Activated T-cell treated with anti-CD3 and anti-CD28 coated beads, Interleukin-2, amount 50 U/mL, for 4 hours (primary cell): Measurements from ENCODE around the gene LRRC4. TPM values are rescaled to one million over a fixed set of nuclear protein-coding genes. Genes with fewer than 3 reads are reported as not detected.

Experiments used
- ATAC-seq, 2 donors: fragments of 200-7000 bp; cut with Tn5 transposase; one replicate each; pipeline ENCODE4 v1.10.0; 2021
- DNase-seq: peaks from one replicate; pipeline ENCODE4 v3.0.0-alpha.2; 2020
- H3K27me3 Mint-ChIP-seq: one replicate; pipeline ENCODE4 v1.8.0; 2021; ENCODE audit warnings: low read depth, mixed read lengths
- H3K36me3 Mint-ChIP-seq: one replicate; pipeline ENCODE4 v1.8.0; 2022; ENCODE audit warnings: mixed read lengths; ENCODE audit not compliant: insufficient read depth
- H3K4me1 Mint-ChIP-seq: one replicate; pipeline ENCODE4 v1.8.0; 2021; ENCODE audit warnings: low read depth, mixed read lengths
- H3K4me3 Mint-ChIP-seq: one replicate; pipeline ENCODE4 v1.8.0; 2021; ENCODE audit warnings: mild to moderate bottlenecking, moderate library complexity, mixed read lengths
- H3K9me3 Mint-ChIP-seq: one replicate; pipeline ENCODE4 v1.8.0; 2021; ENCODE audit warnings: mixed read lengths
- total RNA-seq, 3 donors: library from RNA; stranded (reverse); gene quantifications; one replicate each; pipeline ENCODE4 v1.2.1, GENCODE V29; 2021

Gene LRRC4
- total RNA-seq, 3 donors from 2014 or later = 1.2 to 4.2 (median 2.8) TPM

DNA sequence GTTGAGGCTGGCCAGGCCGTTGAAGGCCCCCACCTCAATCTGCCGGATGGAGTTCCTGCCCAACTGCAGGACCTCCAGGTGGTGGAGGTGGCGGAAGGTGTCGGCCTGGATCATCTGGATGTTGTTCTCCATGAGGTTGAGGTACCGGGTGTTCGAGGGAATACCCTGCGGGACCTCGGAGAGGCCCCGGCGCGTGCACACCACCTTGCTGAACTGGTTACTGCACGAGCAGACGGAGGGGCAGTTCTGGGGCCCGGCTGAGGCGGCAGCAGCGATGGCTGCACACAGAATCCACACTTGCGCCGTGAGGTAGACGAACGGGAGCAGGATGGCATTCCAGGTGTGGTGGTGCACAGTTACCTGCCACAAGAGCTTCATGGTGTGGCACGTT lies 979 bp downstream of the LRRC4 start:
- Mint-ChIP-seq H3K9me3 (no peaks in the 10 kb centered on the region), H3K27me3 (peaks cover 9% of the 10 kb centered on the region), H3K36me3 (peaks cover 20% of the 10 kb centered on the region), H3K4me1 (peaks cover 16% of the 10 kb centered on the region), H3K4me3 (peak overlapping the region; percentile 70)
- ATAC-seq (no peak), DNase-seq (no peak)

DNA sequence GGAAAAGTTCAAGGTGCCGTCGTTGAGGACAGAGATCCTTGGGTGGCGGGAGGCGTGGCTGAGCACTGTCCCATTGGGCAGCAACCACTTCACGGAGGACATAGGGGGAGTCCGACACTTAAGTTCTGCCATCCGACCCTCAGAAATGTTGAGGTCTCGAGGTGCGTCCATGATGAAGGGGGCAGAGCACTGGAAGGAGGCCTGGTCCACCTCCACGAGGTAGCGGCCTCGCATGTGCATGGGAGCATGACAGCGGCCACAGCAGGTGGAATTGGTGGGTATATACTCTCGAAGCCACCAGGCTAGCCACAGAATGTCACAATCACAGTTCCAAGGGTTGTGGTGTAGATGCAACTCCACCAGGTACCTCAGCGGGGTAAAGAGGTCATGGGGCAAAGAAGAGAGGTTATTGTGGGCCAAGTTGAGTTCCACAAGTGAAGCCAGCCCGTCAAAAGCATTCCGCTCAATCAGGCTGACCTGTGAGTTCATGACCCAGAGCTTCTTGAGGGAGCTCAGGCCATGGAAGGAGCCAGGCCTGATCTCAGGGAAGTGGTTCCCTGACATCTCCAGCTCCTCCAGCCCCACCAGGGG lies 1.7 kb downstream of the LRRC4 start:
- peaks cover 16% of the 10 kb centered on the region for H3K4me1 Mint-ChIP-seq
- H3K4me3 Mint-ChIP-seq = peak overlapping the region; percentile 11
- no peaks in the 10 kb centered on the region for H3K9me3 Mint-ChIP-seq
- peaks cover 20% of the 10 kb centered on the region for H3K36me3 Mint-ChIP-seq
- no peak for DNase-seq
- ATAC-seq = no peak
- H3K27me3 Mint-ChIP-seq = peaks cover 9% of the 10 kb centered on the region

DNA sequence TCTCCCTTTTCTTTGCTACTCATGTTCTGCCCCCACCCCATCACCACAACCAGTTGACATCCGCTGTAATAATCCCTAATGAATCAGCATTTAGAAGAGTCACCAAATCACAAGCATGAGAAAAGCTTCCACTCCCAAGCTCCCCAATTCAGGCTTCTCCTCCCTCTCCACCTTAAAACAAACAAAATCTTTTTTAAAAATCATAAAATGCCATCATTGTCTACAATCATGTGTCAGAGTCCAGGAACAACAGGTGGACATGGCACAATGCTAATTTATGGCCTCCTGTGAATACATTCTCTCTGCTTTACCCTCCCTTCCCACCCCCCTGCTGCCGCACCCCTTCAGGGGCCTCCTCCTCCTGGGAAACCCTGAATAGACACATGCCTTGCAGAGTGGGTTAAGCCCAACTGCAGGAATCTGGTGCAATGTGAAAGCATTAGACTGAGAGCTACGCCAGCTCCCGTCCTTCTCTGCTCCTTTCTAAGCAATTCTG lies 3.7 kb downstream of the LRRC4 start:
- ATAC-seq (no peak), DNase-seq (no peak)
- no peaks in the 10 kb centered on the region for H3K9me3 Mint-ChIP-seq
- peaks cover 16% of the 10 kb centered on the region for H3K4me1 Mint-ChIP-seq
- no peak overlapping the region for H3K4me3 Mint-ChIP-seq
- peaks cover 20% of the 10 kb centered on the region for H3K36me3 Mint-ChIP-seq
- peaks cover 9% of the 10 kb centered on the region for H3K27me3 Mint-ChIP-seq

DNA sequence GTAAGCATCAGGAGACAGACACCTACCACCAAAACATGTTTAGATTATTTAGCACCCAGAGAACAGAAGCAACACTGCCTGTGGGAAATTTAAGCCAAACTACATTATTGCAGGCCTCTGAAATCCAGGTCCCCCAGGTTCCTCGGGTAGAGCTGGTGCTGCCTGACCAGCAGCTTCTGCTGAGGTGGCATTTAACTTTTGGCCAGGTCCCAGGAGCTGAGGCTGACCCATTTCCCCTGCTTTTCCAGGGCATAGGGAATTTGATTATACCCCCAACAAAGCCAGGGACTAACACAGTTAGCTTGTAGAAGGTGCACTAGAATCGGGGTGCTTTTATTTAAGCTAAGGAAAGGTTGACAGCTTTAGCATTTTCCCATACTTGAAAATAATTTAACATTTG lies 4.7 kb downstream of the LRRC4 start:
- Mint-ChIP-seq H3K4me3 (no peak overlapping the region), H3K4me1 (peaks cover 16% of the 10 kb centered on the region), H3K27me3 (peaks cover 9% of the 10 kb centered on the region), H3K36me3 (peaks cover 25% of the 10 kb centered on the region), H3K9me3 (no peaks in the 10 kb centered on the region)
- no peak for DNase-seq
- no peak for ATAC-seq

DNA sequence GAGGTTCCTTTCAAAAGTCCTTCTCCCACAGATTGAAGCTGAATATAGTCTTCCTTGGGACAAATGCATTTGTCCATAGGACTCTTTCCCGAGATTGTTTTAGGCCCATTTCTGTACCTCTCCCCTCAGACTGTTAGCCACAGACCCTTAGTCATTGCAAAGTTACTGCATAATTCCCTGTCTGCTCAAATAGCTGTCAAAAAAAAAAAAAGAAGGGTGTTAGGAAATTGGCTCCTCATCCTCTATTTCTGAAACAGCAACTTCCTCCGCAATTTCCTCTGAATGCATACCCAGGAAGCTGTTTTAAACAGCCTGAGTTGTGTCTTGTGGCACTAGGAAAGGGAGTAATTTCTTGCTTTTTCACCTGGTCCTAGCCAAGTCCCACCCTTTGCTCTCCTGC lies 5.4 kb downstream of the LRRC4 start:
- ATAC-seq (no peak), DNase-seq (no peak)
- no peak overlapping the region for H3K4me3 Mint-ChIP-seq
- peaks cover 9% of the 10 kb centered on the region for H3K27me3 Mint-ChIP-seq
- no peaks in the 10 kb centered on the region for H3K9me3 Mint-ChIP-seq
- H3K36me3 Mint-ChIP-seq = peaks cover 31% of the 10 kb centered on the region
- H3K4me1 Mint-ChIP-seq = peaks cover 17% of the 10 kb centered on the region

DNA sequence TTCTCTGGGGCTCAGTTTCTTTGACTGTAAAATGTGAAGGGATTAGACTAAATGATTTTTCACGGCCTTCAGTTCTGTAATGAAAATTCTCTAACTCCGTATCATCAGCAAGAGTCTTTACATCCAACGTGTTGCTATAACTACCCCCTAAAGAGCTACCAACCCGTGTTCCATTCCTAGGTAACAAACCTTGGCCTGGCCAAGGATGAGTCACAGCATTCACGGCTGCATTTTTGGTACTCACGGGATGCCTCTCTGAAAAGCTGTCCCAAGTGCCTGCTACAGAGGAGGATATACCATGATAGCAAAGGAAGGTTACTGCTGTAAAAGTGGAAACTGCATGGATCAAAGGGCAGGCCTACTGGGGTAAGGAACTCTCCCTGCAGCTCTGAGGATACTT lies 5.9 kb downstream of the LRRC4 start:
- H3K27me3 Mint-ChIP-seq = peaks cover 9% of the 10 kb centered on the region
- no peak for DNase-seq
- ATAC-seq = no peak
- H3K4me1 Mint-ChIP-seq = peaks cover 14% of the 10 kb centered on the region
- no peaks in the 10 kb centered on the region for H3K9me3 Mint-ChIP-seq
- H3K36me3 Mint-ChIP-seq = peaks cover 36% of the 10 kb centered on the region
- H3K4me3 Mint-ChIP-seq = no peak overlapping the region

DNA sequence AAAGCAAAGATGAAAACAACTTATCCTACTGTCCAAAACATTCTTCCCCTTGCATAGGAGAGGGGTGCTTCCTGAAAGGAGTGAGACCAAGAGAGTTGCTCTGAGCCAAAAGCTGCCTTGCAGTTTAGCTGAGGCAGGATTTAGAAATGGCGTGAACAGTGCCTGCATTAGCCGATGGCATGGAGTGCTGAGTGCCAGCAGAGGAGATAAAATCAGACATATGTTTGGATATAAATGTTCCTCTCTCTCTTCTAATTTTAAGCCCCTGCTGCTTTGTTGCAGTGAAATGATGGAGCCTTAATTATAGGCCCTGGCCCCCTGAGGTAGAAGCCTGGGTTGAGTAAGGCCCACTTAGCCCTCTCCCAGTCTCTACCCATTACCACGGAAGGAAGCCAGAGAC lies 7.1 kb downstream of the LRRC4 start:
- Mint-ChIP-seq H3K27me3 (peaks cover 3% of the 10 kb centered on the region), H3K4me3 (no peak overlapping the region), H3K36me3 (peaks cover 39% of the 10 kb centered on the region), H3K4me1 (peaks cover 5% of the 10 kb centered on the region), H3K9me3 (no peaks in the 10 kb centered on the region)
- ATAC-seq = no peak
- DNase-seq = no peak

DNA sequence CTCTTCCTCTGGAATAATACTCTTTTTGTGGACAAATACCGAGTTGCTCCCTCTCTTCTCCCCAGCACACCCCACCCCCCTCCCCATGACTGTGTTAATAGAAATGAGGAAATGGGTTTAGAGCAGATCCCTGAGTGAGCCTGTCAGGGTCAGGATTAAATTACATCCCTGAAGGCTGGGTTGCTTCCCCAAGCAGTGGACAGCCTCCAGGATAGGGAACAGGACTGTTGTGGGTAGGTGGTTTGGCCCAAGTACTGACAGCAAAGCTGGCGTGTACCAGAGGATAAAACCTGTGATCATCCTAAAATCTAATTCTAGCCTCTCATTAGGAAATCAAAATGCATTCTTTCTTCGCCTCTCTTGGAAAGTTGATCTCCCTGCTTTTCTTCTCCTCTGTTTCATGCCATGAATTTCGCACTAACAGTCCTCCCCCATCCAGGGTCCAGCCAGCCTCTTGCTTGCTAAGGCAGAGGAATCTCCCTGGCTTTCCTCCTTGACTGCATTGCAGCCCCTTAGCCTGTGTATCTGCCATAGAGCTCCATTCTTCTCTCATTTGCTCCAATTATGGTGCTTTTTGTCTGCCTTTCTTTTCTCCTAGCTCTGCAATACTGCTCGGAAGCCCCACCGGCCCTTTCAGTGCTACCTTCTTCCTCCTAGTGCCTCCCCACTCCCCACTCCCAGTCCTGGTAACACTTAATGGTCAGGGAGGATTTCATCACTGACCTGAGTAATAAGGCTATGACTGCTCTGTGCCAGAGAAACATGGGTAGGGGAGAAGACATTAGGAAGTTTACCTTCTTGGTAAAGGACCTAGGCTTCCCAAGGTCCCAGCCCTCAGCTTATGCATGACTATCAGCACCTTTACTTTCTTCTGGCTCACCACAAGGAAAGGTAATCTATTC lies 8.4 kb downstream of the LRRC4 start:
- ATAC-seq (no peak), DNase-seq (no peak)
- Mint-ChIP-seq H3K27me3 (no peaks in the 10 kb centered on the region), H3K9me3 (no peaks in the 10 kb centered on the region), H3K4me1 (peaks cover 2% of the 10 kb centered on the region), H3K4me3 (no peak overlapping the region), H3K36me3 (peaks cover 36% of the 10 kb centered on the region)

DNA sequence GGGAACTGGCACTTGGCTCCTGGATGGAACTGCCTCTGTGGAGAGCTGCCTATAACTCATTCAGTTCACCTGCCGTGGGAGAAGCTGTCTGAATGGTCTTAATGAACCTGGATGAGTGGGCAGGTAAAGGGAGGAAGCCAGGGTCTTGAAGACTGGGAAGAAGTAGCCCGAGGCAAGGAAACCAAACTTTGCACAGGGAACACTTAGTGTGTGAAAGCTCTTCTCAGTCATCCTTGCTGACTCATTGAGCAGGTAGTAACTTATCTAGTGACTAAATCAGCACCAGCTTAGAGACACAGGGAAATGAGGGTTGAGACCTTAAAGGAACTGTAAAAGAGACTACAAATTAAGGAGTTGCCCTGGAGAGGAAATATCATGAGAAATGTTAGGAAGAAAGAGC lies 9.9 kb downstream of the LRRC4 start:
- Mint-ChIP-seq H3K36me3 (peaks cover 33% of the 10 kb centered on the region), H3K27me3 (no peaks in the 10 kb centered on the region), H3K4me3 (no peak overlapping the region), H3K4me1 (peaks cover 2% of the 10 kb centered on the region), H3K9me3 (no peaks in the 10 kb centered on the region)
- peak in 1 of 2 donors; percentile 37 for ATAC-seq
- DNase-seq = no peak

DNA sequence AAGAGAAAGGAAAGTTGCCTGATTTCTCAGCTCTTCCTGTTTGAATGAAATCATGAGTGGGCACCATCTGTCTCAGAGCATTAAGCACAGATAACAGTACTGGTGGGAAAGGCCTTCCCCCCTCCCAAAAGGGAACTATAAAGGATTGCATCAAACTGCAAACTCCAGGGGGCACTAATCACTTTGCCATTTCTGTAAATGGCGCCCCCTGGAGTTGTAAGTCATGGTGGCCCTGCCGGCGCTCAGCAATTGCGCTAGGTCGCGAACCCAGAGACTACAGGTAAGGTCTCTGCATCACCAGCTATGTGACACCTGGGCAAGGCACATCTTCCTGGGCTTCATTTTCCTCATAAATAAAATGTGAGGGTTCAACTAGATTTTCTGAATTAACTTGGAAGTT lies 11.1 kb downstream of the LRRC4 start:
- no peak overlapping the region for H3K4me3 Mint-ChIP-seq
- no peaks in the 10 kb centered on the region for H3K9me3 Mint-ChIP-seq
- peaks cover 2% of the 10 kb centered on the region for H3K4me1 Mint-ChIP-seq
- H3K36me3 Mint-ChIP-seq = peaks cover 27% of the 10 kb centered on the region
- H3K27me3 Mint-ChIP-seq = no peaks in the 10 kb centered on the region
- peak in 1 of 2 donors; percentile 51 for ATAC-seq
- no peak for DNase-seq

DNA sequence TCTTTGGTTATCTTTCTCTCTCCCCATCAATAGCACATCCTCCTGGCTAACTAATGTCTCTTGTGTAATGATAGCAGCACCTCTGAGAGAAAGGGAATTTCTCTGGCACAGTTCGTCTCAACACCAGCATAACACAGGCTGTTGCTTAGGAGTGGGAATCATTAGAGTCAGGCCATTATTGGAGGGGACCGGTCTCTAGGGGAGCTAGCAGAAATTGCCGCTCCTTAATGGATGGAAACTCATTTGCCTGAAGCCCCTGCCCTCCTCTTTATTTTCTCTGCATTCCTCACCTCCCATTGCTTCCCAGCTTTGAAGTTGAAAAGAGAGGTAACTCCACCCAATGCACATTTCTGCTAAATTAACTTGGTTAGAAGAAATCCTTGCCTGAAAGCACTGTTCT lies 11.9 kb downstream of the LRRC4 start:
- ATAC-seq = no peak
- Mint-ChIP-seq H3K4me3 (no peak overlapping the region), H3K36me3 (peaks cover 32% of the 10 kb centered on the region), H3K27me3 (no peaks in the 10 kb centered on the region), H3K9me3 (no peaks in the 10 kb centered on the region), H3K4me1 (peaks cover 2% of the 10 kb centered on the region)
- no peak for DNase-seq

DNA sequence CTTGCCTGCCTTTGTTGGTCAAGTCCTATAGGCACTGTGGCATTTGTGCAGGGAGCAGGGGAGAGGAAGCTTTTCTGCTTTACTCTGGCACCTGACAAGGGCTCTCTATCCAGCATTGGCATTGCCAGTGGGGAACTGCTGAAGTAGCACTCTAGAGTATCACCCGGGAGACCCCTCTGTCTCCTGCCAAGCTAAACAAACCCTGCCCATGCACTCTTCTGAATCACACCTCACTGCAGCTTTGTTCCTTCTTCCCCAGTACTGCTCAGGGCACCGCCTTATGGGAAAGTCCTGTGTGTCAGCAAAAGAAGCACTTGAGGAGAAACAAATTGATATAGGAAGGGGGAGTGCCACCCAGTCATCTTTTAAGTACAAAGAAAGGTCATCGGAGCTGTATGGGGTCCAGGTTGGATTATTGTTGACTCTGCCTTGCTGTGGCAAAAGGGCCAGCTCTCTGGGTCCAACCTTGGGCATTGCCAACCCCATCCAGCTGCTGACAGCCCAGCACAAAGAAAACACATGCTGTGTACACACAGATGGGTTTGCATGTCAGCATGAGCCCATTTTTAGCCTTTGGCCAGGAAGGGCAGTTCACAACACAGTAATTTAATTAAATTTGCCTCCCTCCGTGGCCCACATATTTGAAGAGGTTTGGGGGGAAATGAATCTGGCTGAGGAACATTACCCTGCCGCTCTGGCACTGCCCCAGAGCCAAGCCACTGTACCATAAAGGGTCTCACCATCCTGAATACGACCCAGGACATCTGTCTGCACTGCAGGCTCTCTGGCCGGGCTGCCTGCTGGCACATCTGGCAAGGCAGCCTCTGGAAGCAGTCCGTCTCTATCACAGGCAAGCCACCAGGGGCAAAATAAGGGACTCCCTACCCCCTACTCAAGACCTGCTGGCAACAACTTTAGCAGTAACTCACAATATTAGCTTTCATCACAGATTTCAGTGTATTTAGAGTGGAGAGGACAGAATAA lies 13.1 kb downstream of the LRRC4 start:
- H3K9me3 Mint-ChIP-seq = no peaks in the 10 kb centered on the region
- H3K4me1 Mint-ChIP-seq = peaks cover 2% of the 10 kb centered on the region
- H3K27me3 Mint-ChIP-seq = no peaks in the 10 kb centered on the region
- ATAC-seq (no peak), DNase-seq (no peak)
- H3K4me3 Mint-ChIP-seq = no peak overlapping the region
- H3K36me3 Mint-ChIP-seq = peaks cover 37% of the 10 kb centered on the region

DNA sequence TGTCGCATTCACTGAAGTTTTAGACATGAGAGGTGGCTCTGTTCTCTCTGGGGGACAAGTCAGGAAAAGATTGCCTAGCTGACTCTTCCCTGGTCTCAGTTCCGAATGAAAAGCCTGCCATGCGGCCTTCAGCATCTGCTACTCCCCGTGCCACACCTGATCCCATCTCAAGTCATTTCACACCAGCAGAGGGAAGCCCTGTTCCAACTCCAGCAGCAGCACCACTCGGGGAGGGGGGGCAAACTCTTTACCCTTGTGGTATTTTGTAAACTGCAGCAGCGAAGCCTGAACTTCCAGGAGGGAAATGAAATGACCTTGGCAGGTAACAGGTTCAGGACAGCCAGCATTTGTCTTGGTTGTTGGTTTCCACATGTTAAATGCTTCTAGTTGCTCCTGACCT lies 13.8 kb downstream of the LRRC4 start:
- DNase-seq (no peak), ATAC-seq (no peak)
- H3K27me3 Mint-ChIP-seq = no peaks in the 10 kb centered on the region
- peaks cover 2% of the 10 kb centered on the region for H3K4me1 Mint-ChIP-seq
- H3K36me3 Mint-ChIP-seq = peaks cover 42% of the 10 kb centered on the region
- no peak overlapping the region for H3K4me3 Mint-ChIP-seq
- H3K9me3 Mint-ChIP-seq = no peaks in the 10 kb centered on the region

DNA sequence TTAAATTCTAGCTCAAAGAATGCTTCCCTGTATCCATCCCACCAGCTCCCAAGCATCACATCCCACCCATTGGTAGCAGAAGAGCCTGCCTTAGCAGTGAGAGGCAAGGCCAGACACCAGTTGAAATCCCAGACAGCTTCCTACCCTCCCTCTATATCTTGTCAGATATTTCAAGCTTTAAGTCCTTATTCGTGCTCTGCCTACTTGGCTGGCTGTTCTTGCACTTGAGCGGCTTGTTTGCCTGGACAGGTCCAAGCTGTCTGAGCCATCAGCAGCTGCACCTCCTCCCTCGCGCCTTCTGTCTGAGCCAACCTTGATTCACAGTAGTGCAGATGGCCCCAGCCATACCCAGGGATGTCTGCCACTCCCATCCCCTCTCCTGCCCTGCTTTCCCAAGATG lies 16.4 kb downstream of the LRRC4 start:
- ATAC-seq (no peak), DNase-seq (no peak)
- Mint-ChIP-seq H3K9me3 (no peaks in the 10 kb centered on the region), H3K27me3 (no peaks in the 10 kb centered on the region), H3K4me3 (no peak overlapping the region), H3K4me1 (no peaks in the 10 kb centered on the region), H3K36me3 (peaks cover 35% of the 10 kb centered on the region)
